Right ventricle myocardium superior (tissue), 1 donor: Measurements from ENCODE around the gene TRIO. TPM values are rescaled to one million over a fixed set of nuclear protein-coding genes. Genes with fewer than 3 reads are reported as not detected.
A peak's percentile ranks its signal among the peaks of the same experiment; 100 is the strongest.

Source experiments
- ATAC-seq: fragments of 200-7000 bp; cut with Tn5 transposase; one replicate; pipeline ENCODE4 v1.9.1; 2020; ENCODE audit warnings: mild to moderate bottlenecking; ENCODE audit not compliant: poor library complexity
- DNase-seq: peaks from one replicate; pipeline ENCODE4 v3.0.0-alpha.2; 2020
- intact Hi-C: fragments of 100-400 bp; cut with DNase I; formaldehyde crosslinking; loops from one replicate; pipeline ENCODE4 v1.11.2; 2022
- total RNA-seq: library from RNA; stranded (reverse); fragmentation: NEBNext Ultra II Directional; extraction: Animal tissue kit (Norgen Biotek cat#: 25700); gene quantifications from one replicate; pipeline ENCODE4 v1.2.1, GENCODE V29; 2021
- donor health status: DM: no; HTN: yes; CAD: no; lungs with severe emphysema.

TRIO gene
- total RNA-seq, 1 donor from 2014 or later, result 56.0 TPM

- peak; percentile 50 for ATAC-seq
- DNase-seq, result no peak
- intact Hi-C loops, result no loop called here
Measured at GRCh38 chr5:14339468-14339867, 196.3 kb downstream of the TRIO start.

GRCh38 chr5:14341571-14342230, 198.6 kb downstream of the TRIO start:
- intact Hi-C loops, result no loop called here
- no peak for ATAC-seq
- DNase-seq, result no peak

- peak; percentile 57 for ATAC-seq
- intact Hi-C loops, result no loop called here
- no peak for DNase-seq
Measured at GRCh38 chr5:14342306-14342705, 199.2 kb downstream of the TRIO start.

- ATAC-seq (peak; percentile 40), DNase-seq (no peak)
- intact Hi-C loops, result no loop called here
Measured at GRCh38 chr5:14343376-14343775, 200.2 kb downstream of the TRIO start.

GRCh38 chr5:14347522-14347921, 204.4 kb downstream of the TRIO start:
- DNase-seq, result no peak
- no peak for ATAC-seq
- intact Hi-C loops, result no loop called here

- DNase-seq (no peak), ATAC-seq (no peak)
- intact Hi-C loops, result no loop called here
Measured at GRCh38 chr5:14348142-14348541, 205.0 kb downstream of the TRIO start.

GRCh38 chr5:14349029-14349428, 205.9 kb downstream of the TRIO start:
- ATAC-seq (no peak), DNase-seq (no peak)
- intact Hi-C loops, result no loop called here

GRCh38 chr5:14351086-14351661, 208.0 kb downstream of the TRIO start:
- ATAC-seq (peak; percentile 44), DNase-seq (no peak)
- intact Hi-C loops, result loop anchor here (10.0 kb wide), 1 partner anchor 294 kb away; no protein-coding TSS in a partner anchor

GRCh38 chr5:14351845-14352712, 208.9 kb downstream of the TRIO start:
- peak; percentile 81 for DNase-seq
- peak; percentile 95 for ATAC-seq
- intact Hi-C loops, result loop anchor here (10.0 kb wide), 1 partner anchor 293 kb away; no protein-coding TSS in a partner anchor

- no peak for ATAC-seq
- intact Hi-C loops, result loop anchor here (10.0 kb wide), 1 partner anchor 291 kb away; no protein-coding TSS in a partner anchor
- no peak for DNase-seq
Measured at GRCh38 chr5:14353726-14354474, 210.8 kb downstream of the TRIO start.

GRCh38 chr5:14355391-14355790, 212.2 kb downstream of the TRIO start:
- intact Hi-C loops, result loop anchor here (10.0 kb wide), 1 partner anchor 289 kb away; no protein-coding TSS in a partner anchor
- ATAC-seq, result no peak
- no peak for DNase-seq

- no peak for ATAC-seq
- intact Hi-C loops, result loop anchor here (10.0 kb wide), 1 partner anchor 288 kb away; no protein-coding TSS in a partner anchor
- DNase-seq, result no peak
Measured at GRCh38 chr5:14356305-14356704, 213.2 kb downstream of the TRIO start.

- peak; percentile 94 for ATAC-seq
- DNase-seq, result peak; percentile 74
- intact Hi-C loops, result loop anchor here (10.0 kb wide), 1 partner anchor 287 kb away; no protein-coding TSS in a partner anchor
Measured at GRCh38 chr5:14357441-14357840, 214.3 kb downstream of the TRIO start.

GRCh38 chr5:14357851-14358250, 214.7 kb downstream of the TRIO start:
- peak; percentile 11 for ATAC-seq
- DNase-seq, result no peak
- intact Hi-C loops, result loop anchor here (10.0 kb wide), 1 partner anchor 287 kb away; no protein-coding TSS in a partner anchor

GRCh38 chr5:14358536-14358935, 215.4 kb downstream of the TRIO start:
- intact Hi-C loops, result loop anchor here (10.0 kb wide), 1 partner anchor 286 kb away; no protein-coding TSS in a partner anchor
- DNase-seq, result no peak
- ATAC-seq, result no peak

GRCh38 chr5:14359069-14360043, 216.2 kb downstream of the TRIO start:
- DNase-seq, result no peak
- intact Hi-C loops, result loop anchor here (10.0 kb wide), 1 partner anchor 285 kb away; no protein-coding TSS in a partner anchor
- no peak for ATAC-seq

- intact Hi-C loops, result no loop called here
- no peak for DNase-seq
- no peak for ATAC-seq
Measured at GRCh38 chr5:14362491-14362890, 219.3 kb downstream of the TRIO start.
